Mucosa of rectum (tissue), 2 donors: ENCODE measurements around the gene ALK.

ENCODE experiments used
- H3K27ac ChIP-seq, 2 donors: one replicate each; pipeline ENCODE4 v1.7.0; 2013; ENCODE audit warnings: inconsistent platforms in 2 of 2, low read depth in 2 of 2, low read length in 2 of 2
- H3K27me3 ChIP-seq, 2 donors: one replicate each; pipeline ENCODE4 v1.7.0; 2013; ENCODE audit warnings: low read length in 2 of 2; ENCODE audit not compliant: control insufficient read depth in 2 of 2, insufficient read depth in 2 of 2
- H3K36me3 ChIP-seq, 2 donors: one replicate each; pipeline ENCODE4 v1.7.0; 2013; ENCODE audit warnings: low read length in 2 of 2; ENCODE audit not compliant: control insufficient read depth in 2 of 2, insufficient read depth in 2 of 2
- H3K4me1 ChIP-seq, 2 donors: one replicate each; pipeline ENCODE4 v1.7.0; 2013; ENCODE audit warnings: low read length in 2 of 2, mild to moderate bottlenecking in 1 of 2; ENCODE audit not compliant: control insufficient read depth in 2 of 2, insufficient read depth in 2 of 2
- H3K4me3 ChIP-seq, 2 donors: one replicate each; pipeline ENCODE4 v1.7.0; 2013; ENCODE audit warnings: low read length in 2 of 2
- H3K9ac ChIP-seq, 2 donors: one replicate each; pipeline ENCODE4 v1.7.0; 2013; ENCODE audit warnings: low read length in 2 of 2, low read depth in 1 of 2, mild to moderate bottlenecking in 1 of 2
- H3K9me3 ChIP-seq, 2 donors: one replicate each; pipeline ENCODE4 v1.7.0; 2013; ENCODE audit warnings: low read length in 2 of 2; ENCODE audit not compliant: control insufficient read depth in 2 of 2
- donor health status: healthy.
- donor health status: Normal muscosa, but diverticular disease.

The ALK gene

GRCh38 chr2:29394311-29394980 lies 526.9 kb downstream of the ALK start:
- H3K4me1 ChIP-seq, result no peaks in the 10 kb centered on the region
- H3K36me3 ChIP-seq, result no peaks in the 10 kb centered on the region
- H3K27ac ChIP-seq, result no peak overlapping the region
- H3K9ac ChIP-seq, result no peak overlapping the region
- no peak overlapping the region for H3K4me3 ChIP-seq
- H3K27me3 ChIP-seq, result no peaks in the 10 kb centered on the region
- no peaks in the 10 kb centered on the region for H3K9me3 ChIP-seq

- Histone ChIP-seq H3K27ac (no peak overlapping the region), H3K36me3 (no peaks in the 10 kb centered on the region), H3K27me3 (no peaks in the 10 kb centered on the region), H3K9ac (no peak overlapping the region), H3K4me1 (no peaks in the 10 kb centered on the region), H3K4me3 (no peak overlapping the region), H3K9me3 (no peaks in the 10 kb centered on the region)
These were observed 527.7 kb downstream of the ALK start for GRCh38 chr2:29393676-29394075.

- Histone ChIP-seq H3K27me3 (no peaks in the 10 kb centered on the region), H3K9ac (no peak overlapping the region), H3K9me3 (no peaks in the 10 kb centered on the region), H3K27ac (no peak overlapping the region), H3K4me1 (no peaks in the 10 kb centered on the region), H3K36me3 (no peaks in the 10 kb centered on the region), H3K4me3 (no peak overlapping the region)
These were observed 528.6 kb downstream of the ALK start for GRCh38 chr2:29392774-29393173.

GRCh38 chr2:29390136-29390535 lies 531.2 kb downstream of the ALK start:
- Histone ChIP-seq H3K27me3 (peaks cover 0 to 3% of the 10 kb centered on the region in 2 donors), H3K9me3 (no peaks in the 10 kb centered on the region), H3K4me1 (no peaks in the 10 kb centered on the region), H3K4me3 (no peak overlapping the region), H3K9ac (no peak overlapping the region), H3K27ac (no peak overlapping the region), H3K36me3 (no peaks in the 10 kb centered on the region)

GRCh38 chr2:29389686-29390085 lies 531.7 kb downstream of the ALK start:
- Histone ChIP-seq H3K27me3 (peaks cover 0 to 3% of the 10 kb centered on the region in 2 donors), H3K9me3 (no peaks in the 10 kb centered on the region), H3K36me3 (no peaks in the 10 kb centered on the region), H3K4me3 (no peak overlapping the region), H3K4me1 (no peaks in the 10 kb centered on the region), H3K27ac (no peak overlapping the region), H3K9ac (no peak overlapping the region)

GRCh38 chr2:29388071-29388470 lies 533.3 kb downstream of the ALK start:
- no peaks in the 10 kb centered on the region for H3K36me3 ChIP-seq
- H3K4me1 ChIP-seq, result no peaks in the 10 kb centered on the region
- H3K4me3 ChIP-seq, result no peak overlapping the region
- peaks cover 0 to 3% of the 10 kb centered on the region in 2 donors for H3K27me3 ChIP-seq
- no peak overlapping the region for H3K27ac ChIP-seq
- H3K9me3 ChIP-seq, result no peaks in the 10 kb centered on the region
- no peak overlapping the region for H3K9ac ChIP-seq

- Histone ChIP-seq H3K9ac (no peak overlapping the region), H3K4me3 (no peak overlapping the region), H3K27me3 (peaks cover 0 to 3% of the 10 kb centered on the region in 2 donors), H3K27ac (no peak overlapping the region), H3K4me1 (no peaks in the 10 kb centered on the region), H3K9me3 (no peaks in the 10 kb centered on the region), H3K36me3 (no peaks in the 10 kb centered on the region)
These were observed 538.9 kb downstream of the ALK start for GRCh38 chr2:29382486-29382885.

- Histone ChIP-seq H3K4me1 (no peaks in the 10 kb centered on the region), H3K4me3 (no peak overlapping the region), H3K9me3 (no peaks in the 10 kb centered on the region), H3K27ac (no peak overlapping the region), H3K27me3 (no peaks in the 10 kb centered on the region), H3K9ac (no peak overlapping the region), H3K36me3 (no peaks in the 10 kb centered on the region)
These were observed 543.6 kb downstream of the ALK start for GRCh38 chr2:29377788-29378187.

- no peaks in the 10 kb centered on the region for H3K9me3 ChIP-seq
- no peaks in the 10 kb centered on the region for H3K36me3 ChIP-seq
- H3K27me3 ChIP-seq, result no peaks in the 10 kb centered on the region
- H3K27ac ChIP-seq, result no peak overlapping the region
- no peak overlapping the region for H3K4me3 ChIP-seq
- no peaks in the 10 kb centered on the region for H3K4me1 ChIP-seq
- H3K9ac ChIP-seq, result no peak overlapping the region
These were observed 544.8 kb downstream of the ALK start for GRCh38 chr2:29376541-29376940.

GRCh38 chr2:29375843-29376242 lies 545.5 kb downstream of the ALK start:
- Histone ChIP-seq H3K9ac (no peak overlapping the region), H3K4me1 (no peaks in the 10 kb centered on the region), H3K4me3 (no peak overlapping the region), H3K27ac (no peak overlapping the region), H3K9me3 (no peaks in the 10 kb centered on the region), H3K36me3 (no peaks in the 10 kb centered on the region), H3K27me3 (no peaks in the 10 kb centered on the region)

- Histone ChIP-seq H3K9ac (no peak overlapping the region), H3K4me3 (no peak overlapping the region), H3K27me3 (no peaks in the 10 kb centered on the region), H3K4me1 (no peaks in the 10 kb centered on the region), H3K27ac (no peak overlapping the region), H3K36me3 (no peaks in the 10 kb centered on the region), H3K9me3 (no peaks in the 10 kb centered on the region)
These were observed 546.6 kb downstream of the ALK start for GRCh38 chr2:29374823-29375222.
